Transverse colon (tissue), 4 donors: Measurements from ENCODE around the gene MAP3K12. TPM values are rescaled to one million over a fixed set of nuclear protein-coding genes. Genes with fewer than 3 reads are reported as not detected.

Source experiments
- DNase-seq: peaks from one replicate; pipeline ENCODE4 v3.0.0-alpha.2; 2019
- H3K27ac ChIP-seq, 4 donors: fragments of 200-600 bp; sonication (generic); 2 replicates each; pipeline ENCODE4 v1.5.1; 2016 to 2018; ENCODE audit warnings: inconsistent platforms in 4 of 4
- H3K27me3 ChIP-seq: fragments of 200-600 bp; sonication (generic); 2 replicates; pipeline ENCODE4 v1.5.1; 2017; ENCODE audit warnings: inconsistent platforms
- H3K36me3 ChIP-seq, 4 donors: fragments of 200-600 bp; sonication (generic); 2 replicates each; pipeline ENCODE4 v1.5.1; 2017 to 2019; ENCODE audit warnings: inconsistent platforms in 4 of 4
- H3K4me1 ChIP-seq, 4 donors: fragments of 200-600 bp; sonication (generic); 2 replicates each; pipeline ENCODE4 v1.5.1; 2017 to 2020; ENCODE audit warnings: inconsistent platforms in 4 of 4
- H3K4me3 ChIP-seq, 4 donors: fragments of 200-600 bp; sonication (generic); 1 replicate in 1 of 4; 2 replicates in 3 of 4; pipeline versions ENCODE4 v1.5.1 to v1.6.1; 2017 to 2019; ENCODE audit warnings: inconsistent platforms in 4 of 4
- H3K9me3 ChIP-seq, 2 donors: fragments of 200-600 bp; sonication (generic); 2 replicates each; pipeline ENCODE4 v1.5.1; 2017 to 2019; ENCODE audit warnings: inconsistent platforms in 2 of 2
- CTCF ChIP-seq, 5 experiments: fragments of 200-600 bp in 3 of 5; fragments of 450-650 bp in 2 of 5; sonication (generic) in 3 of 5; IDR thresholded peaks; 1 replicate in 2 of 5; 2 replicates in 3 of 5; pipeline ENCODE4 v1.5.1; 2016 to 2017; ENCODE audit warnings: antibody characterized with exemption in 5 of 5, inconsistent platforms in 3 of 5, mild to moderate bottlenecking in 2 of 5, moderate library complexity in 1 of 5
- EP300 ChIP-seq: sonication (generic); formaldehyde crosslinking; IDR thresholded peaks from one replicate; pipeline ENCODE4 v1.6.1; 2017; ENCODE audit warnings: antibody characterized with exemption, low read depth
- POLR2A ChIP-seq: fragments of 450-650 bp; IDR thresholded peaks from one replicate; pipeline ENCODE4 v1.6.1; 2016; ENCODE audit warnings: antibody characterized with exemption, mild to moderate bottlenecking, moderate library complexity
- POLR2AphosphoS5 ChIP-seq, 3 donors: sonication (generic); formaldehyde crosslinking; IDR thresholded peaks; one replicate each; pipeline ENCODE4 v1.6.1; 2016; ENCODE audit warnings: antibody characterized with exemption in 3 of 3
- WGBS, 2 donors: methylation state at CpG; one replicate each; pipeline ENCODE4 v1.1.5; 2018; ENCODE audit warnings: low coverage in 1 of 2; 5-methylcytosine and 5-hydroxymethylcytosine counted together
- in situ Hi-C, 4 donors: fragments of 200-750 bp; cut with MboI; loops; one replicate each; pipeline versions ENCODE4 v1.15.0 to v1.15.1; 2017; ENCODE audit warnings: low sequenced_read_pairs in 3 of 4, low pct_ligation_motif_present in 1 of 4, low pct_unique_long_range_greater_than_20kb in 1 of 4
- intact Hi-C: fragments of 100-400 bp; cut with DNase I; formaldehyde crosslinking; loops from one replicate; pipeline ENCODE4 v1.15.1; 2023; ENCODE audit warnings: low total_unique reads
- total RNA-seq, 4 donors: library from RNA; depleted of rRNA; stranded (reverse); fragments of >200 nt; gene quantifications; one replicate each; pipeline ENCODE4 v1.1.0, GENCODE V29; 2016

Gene MAP3K12
- total RNA-seq, 4 donors from 2014 or later, result 6.8 to 20.9 (median 10.3) TPM

GRCh38 chr12:53496752-53497032 is 2.6 kb downstream of the MAP3K12 start:
- Histone ChIP-seq H3K4me3 (no peak overlapping the region), H3K4me1 (peaks cover 20 to 62% (median 39%) of the 10 kb centered on the region in 4 donors), H3K36me3 (no peaks in the 10 kb centered on the region), H3K27ac (peak overlapping the region; percentile 24 to 63 (median 52)), H3K27me3 (no peaks in the 10 kb centered on the region), H3K9me3 (no peaks in the 10 kb centered on the region)
- 76 to 80% methylated on average over 1 of the region's 1 CpG for WGBS, 2 donors
- in situ Hi-C loops (no loop called here), intact Hi-C loops (no loop called here)
- TF ChIP-seq POLR2A, result no peak
- no peak for DNase-seq

- Histone ChIP-seq H3K36me3 (no peaks in the 10 kb centered on the region), H3K4me3 (no peak overlapping the region), H3K27me3 (no peaks in the 10 kb centered on the region), H3K27ac (peak overlapping the region; percentile 24 to 63 (median 52)), H3K9me3 (no peaks in the 10 kb centered on the region), H3K4me1 (peaks cover 18 to 61% (median 36%) of the 10 kb centered on the region in 4 donors)
- 32 to 43% methylated on average over 4 to 5 of the region's 5 CpGs for WGBS, 2 donors
- peak; percentile 61 for DNase-seq
- in situ Hi-C loops, result no loop called here
- TF ChIP-seq EP300 (no peak), POLR2AphosphoS5 (IDR thresholded peaks at IDR 0.05) (no peak), CTCF (IDR thresholded peaks at IDR 0.05) (no peak), POLR2A (no peak)
- intact Hi-C loops, result no loop called here
Measured at GRCh38 chr12:53495903-53496751, 3.1 kb downstream of the MAP3K12 start.

- in situ Hi-C loops, result no loop called here
Measured at GRCh38 chr12:53493610-53494391, 5.5 kb downstream of the MAP3K12 start.

GRCh38 chr12:53492830-53493609 is 6.2 kb downstream of the MAP3K12 start:
- H3K27me3 ChIP-seq, result no peaks in the 10 kb centered on the region
- peak in 1 of 5 experiments; percentile 12 for TF ChIP-seq CTCF (IDR thresholded peaks at IDR 0.05)
- TF ChIP-seq POLR2A, result peak; percentile 89
- TF ChIP-seq POLR2AphosphoS5 (IDR thresholded peaks at IDR 0.05), result peak; percentile 48 to 80 (median 80)
- no peak for TF ChIP-seq EP300
- in situ Hi-C loops (no loop called here), intact Hi-C loops (no loop called here)
- DNase-seq, result peak; percentile 93
- no peaks in the 10 kb centered on the region for H3K36me3 ChIP-seq
- H3K4me3 ChIP-seq, result peak overlapping the region; percentile 39 to 67 (median 50)
- WGBS, 2 donors, result 1 to 3% methylated on average over 5 to 32 of the region's 52 CpGs
- peaks cover 14 to 39% (median 22%) of the 10 kb centered on the region in 4 donors for H3K4me1 ChIP-seq
- no peaks in the 10 kb centered on the region for H3K9me3 ChIP-seq
- peak overlapping the region; percentile 75 to 90 (median 86) for H3K27ac ChIP-seq

More at GRCh38 chr12:53493610-53494391, 5.5 kb downstream of the MAP3K12 start:
- TF ChIP-seq POLR2A, result no peak
- no peak for TF ChIP-seq EP300
- no peak for TF ChIP-seq POLR2AphosphoS5 (IDR thresholded peaks at IDR 0.05)
- no peak for TF ChIP-seq CTCF (IDR thresholded peaks at IDR 0.05)
- intact Hi-C loops, result no loop called here
- 25 to 41% methylated on average over 6 to 11 of the region's 11 CpGs for WGBS, 2 donors
- H3K27ac ChIP-seq, result peak overlapping the region; percentile 75 to 90 (median 86)
- DNase-seq, result no peak
- peaks cover 14 to 47% (median 22%) of the 10 kb centered on the region in 4 donors for H3K4me1 ChIP-seq
- H3K36me3 ChIP-seq, result no peaks in the 10 kb centered on the region
- no peaks in the 10 kb centered on the region for H3K27me3 ChIP-seq
- no peaks in the 10 kb centered on the region for H3K9me3 ChIP-seq
- H3K4me3 ChIP-seq, result peak overlapping the region in 3 of 4 donors; percentile 39 to 67 (median 54)
